ENCODE results near the gene PCSK6. TPM values are rescaled to one million over a fixed set of nuclear protein-coding genes. Genes with fewer than 3 reads are reported as not detected.

The PCSK6 gene
- total RNA-seq, 1 donor from 2014 or later: 5.4 TPM

Other genes with a start within 250 kb of the PCSK6 start
- gene CHSY1, start 237.7 kb downstream of the PCSK6 start, total RNA-seq: 46.7 and 49.7 TPM in 2 replicates
- gene SELENOS, start 212.2 kb downstream of the PCSK6 start, total RNA-seq: 37.8 and 42.1 TPM in 2 replicates
- gene SNRPA1, start 194.5 kb downstream of the PCSK6 start, total RNA-seq: 118 and 132 TPM in 2 replicates
- 50.7 and 54.2 TPM in 2 replicates for gene TM2D3, start 162.7 kb upstream of the PCSK6 start, total RNA-seq
- gene TARS3, start 234.8 kb upstream of the PCSK6 start, total RNA-seq: 17.7 and 18.1 TPM in 2 replicates